AG20443 (cell line): ENCODE measurements around the gene PER3.
A peak's percentile ranks its signal among the peaks of the same experiment; 100 is the strongest.

ENCODE experiments used
- DNase-seq: peaks from one replicate; pipeline ENCODE4 v3.0.0; 2012; ENCODE audit warnings: low spot score, mixed read lengths

The PER3 gene

DNA sequence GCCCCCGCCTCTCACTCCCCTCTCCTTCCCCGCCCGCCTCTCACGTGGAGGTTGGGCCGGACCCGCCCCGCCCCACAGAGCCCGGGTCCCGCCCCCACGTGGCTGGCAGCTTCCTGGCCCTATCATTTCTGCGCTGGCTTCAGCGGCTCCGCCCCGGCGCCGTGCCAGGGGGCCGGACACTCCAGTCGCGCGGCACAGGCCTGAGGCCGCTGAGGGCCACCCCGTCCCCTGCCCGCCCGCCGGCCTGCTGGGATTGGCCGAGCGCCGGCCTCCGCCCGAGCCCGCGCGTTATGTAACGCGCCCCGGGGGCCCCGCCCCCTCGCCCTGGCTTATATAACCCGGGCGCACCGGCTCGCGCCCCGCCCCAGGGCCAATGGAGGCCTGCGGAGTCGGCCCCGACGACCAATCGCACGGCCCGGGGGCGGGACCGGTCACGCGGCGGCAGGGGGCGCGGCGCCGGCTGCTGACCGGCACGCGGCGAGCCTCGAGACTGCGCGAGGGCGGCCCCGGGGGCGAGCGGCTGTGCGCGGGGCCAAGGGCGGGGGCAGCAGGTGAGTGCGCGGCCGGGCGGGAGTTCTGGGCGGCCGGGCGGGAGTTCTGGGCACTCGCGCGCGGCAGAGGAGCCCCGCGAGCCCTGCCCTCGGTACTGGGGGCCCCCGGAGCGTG, at the start of gene PER3:
TSS of gene PER3 (plus strand) at position 466 of the 666 bp plus-strand sequence. CDS start 587 bp downstream, outside the sequence.
- DNase-seq = peak; percentile 99

DNA sequence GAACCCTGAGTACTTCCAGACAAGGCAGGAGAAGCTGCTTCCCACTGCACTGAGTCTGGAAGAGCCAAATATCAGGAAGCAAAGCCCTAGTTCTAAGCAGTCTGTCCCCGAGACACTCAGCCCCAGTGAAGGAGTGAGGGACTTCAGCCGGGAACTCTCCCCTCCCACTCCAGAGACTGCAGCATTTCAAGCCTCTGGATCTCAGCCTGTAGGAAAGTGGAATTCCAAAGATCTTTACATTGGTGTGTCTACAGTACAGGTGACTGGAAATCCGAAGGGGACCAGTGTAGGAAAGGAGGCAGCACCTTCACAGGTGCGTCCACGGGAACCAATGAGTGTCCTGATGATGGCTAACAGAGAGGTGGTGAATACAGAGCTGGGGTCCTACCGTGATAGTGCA, 46.0 kb upstream of the PER3 start:
- DNase-seq = no peak

- no peak for DNase-seq
These were observed 40.7 kb upstream of the PER3 start for GRCh38 chr1:7743346-7743745.

GRCh38 chr1:7744882-7745281, 39.2 kb upstream of the PER3 start:
- DNase-seq = no peak

- DNase-seq = no peak
These were observed 38.3 kb upstream of the PER3 start for GRCh38 chr1:7745783-7746182.

GRCh38 chr1:7747605-7748004, 36.5 kb upstream of the PER3 start:
- DNase-seq = no peak

- no peak for DNase-seq
These were observed 35.0 kb upstream of the PER3 start for GRCh38 chr1:7749126-7749525.

DNA sequence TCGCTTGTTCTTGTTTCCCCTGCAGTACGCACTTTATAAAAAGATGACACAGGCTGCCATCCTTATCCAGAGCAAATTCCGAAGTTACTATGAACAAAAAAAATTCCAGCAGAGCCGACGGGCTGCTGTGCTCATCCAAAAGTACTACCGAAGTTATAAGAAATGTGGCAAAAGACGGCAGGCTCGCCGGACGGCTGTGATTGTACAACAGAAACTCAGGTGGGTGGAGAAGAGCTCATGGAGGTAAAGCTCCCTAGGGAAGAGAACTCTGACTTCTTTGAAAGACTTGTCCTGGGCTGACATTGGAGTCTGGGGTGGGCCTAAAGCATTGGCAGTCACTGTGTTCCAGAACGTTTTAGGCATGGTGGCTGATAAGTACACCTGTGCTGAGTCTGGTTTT, 32.9 kb upstream of the PER3 start:
- no peak for DNase-seq

- DNase-seq = peak; percentile 67
These were observed 31.3 kb upstream of the PER3 start for GRCh38 chr1:7752512-7753417.

GRCh38 chr1:7753641-7754040, 30.4 kb upstream of the PER3 start:
- no peak for DNase-seq

DNA sequence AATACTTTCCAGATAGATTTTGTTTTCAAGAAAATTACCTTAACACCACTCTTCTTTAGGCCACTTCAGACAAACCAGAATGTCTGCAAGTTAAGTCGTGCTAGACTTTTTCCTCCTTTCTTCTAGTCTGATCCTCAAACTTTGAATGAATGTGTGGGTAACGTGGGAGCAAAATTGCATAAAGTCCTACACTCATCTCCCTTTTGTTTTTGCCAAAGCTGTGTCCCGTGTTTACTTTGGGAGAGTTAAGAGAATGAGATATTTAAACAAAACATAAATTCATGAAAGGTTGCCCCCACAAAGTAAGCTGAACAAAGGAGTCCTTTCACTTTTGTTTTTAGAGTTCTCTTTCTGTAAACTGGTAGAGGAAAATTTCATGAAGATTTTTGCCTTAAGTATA, 29.9 kb upstream of the PER3 start:
- DNase-seq = no peak

- no peak for DNase-seq
These were observed 28.6 kb upstream of the PER3 start for GRCh38 chr1:7755448-7755847.

DNA sequence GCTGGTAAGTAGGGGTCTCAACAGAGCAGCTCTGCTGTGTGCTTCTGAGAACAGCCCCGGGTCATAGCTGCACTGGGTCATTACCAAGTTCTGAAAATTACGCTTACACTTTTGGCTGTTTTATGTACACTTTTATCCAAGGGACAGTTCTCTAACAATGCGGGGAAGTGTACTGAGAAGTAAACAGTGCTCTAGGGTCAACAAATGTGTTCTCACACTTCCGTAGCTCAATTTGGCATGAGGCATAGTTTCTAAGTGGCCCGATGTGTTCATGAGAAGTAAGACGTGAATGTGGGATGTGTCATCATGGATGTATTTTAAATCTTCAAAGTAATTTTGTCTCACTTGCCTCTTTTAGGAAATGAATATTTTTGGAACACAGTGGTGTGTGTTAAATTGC, 23.8 kb upstream of the PER3 start:
- no peak for DNase-seq

DNA sequence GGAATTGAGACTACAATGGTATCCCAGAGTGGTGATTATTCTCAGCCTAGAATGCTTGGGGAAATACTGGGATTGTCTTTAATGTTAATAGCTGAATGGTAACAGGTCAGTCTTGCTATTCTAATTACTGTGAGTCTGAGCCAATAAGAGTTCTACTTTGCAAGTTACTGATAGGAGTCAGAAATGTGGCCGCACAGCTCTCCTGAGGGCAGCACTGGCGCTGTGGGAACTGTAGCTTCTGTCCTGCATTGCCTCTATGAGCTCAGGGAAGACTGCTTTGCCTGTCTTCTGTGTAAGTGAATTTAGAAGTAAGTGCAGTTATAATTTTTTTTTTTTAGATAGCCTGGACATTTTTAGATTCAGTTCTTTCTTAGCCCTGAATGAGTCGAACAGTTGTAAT, 23.0 kb upstream of the PER3 start:
- DNase-seq = no peak

DNA sequence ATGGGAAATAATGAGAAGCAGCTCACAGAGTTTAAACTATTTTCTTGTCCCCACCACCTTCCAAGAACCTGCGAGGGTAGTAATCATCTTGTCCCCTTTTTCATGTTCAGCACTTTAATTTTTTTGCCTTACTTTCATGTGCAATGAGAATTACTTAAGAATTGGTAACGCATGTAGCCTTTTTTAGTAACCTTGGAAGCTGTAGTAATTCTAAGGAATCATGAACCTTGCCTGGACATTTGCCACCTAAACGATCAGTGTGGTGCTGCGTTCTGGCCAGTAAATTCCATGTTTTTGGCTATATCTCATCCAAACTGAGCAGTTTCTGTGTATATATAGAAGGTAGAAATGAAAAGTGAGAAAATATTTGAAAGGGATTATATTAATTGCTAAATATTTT, 16.9 kb upstream of the PER3 start:
- DNase-seq = no peak

DNA sequence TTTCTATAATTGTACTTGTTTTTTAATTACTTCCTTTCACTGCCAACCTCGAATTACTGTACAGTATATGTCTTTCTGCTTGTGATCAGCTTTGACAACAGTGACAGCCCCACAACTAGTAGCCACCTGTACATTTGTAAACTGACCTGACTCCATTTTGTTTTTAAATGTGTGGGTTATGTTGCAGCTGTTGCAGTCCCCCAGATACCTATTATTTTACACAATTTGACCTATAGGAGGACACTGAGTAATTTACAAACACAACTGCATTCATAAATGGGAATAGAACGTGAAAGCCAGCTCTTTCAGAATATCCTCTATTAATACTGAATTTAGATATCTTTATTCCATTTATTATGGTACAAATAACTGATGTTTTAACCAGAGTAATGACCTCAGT, 15.5 kb upstream of the PER3 start:
- no peak for DNase-seq

- no peak for DNase-seq
These were observed 14.2 kb upstream of the PER3 start for GRCh38 chr1:7769673-7770412.

DNA sequence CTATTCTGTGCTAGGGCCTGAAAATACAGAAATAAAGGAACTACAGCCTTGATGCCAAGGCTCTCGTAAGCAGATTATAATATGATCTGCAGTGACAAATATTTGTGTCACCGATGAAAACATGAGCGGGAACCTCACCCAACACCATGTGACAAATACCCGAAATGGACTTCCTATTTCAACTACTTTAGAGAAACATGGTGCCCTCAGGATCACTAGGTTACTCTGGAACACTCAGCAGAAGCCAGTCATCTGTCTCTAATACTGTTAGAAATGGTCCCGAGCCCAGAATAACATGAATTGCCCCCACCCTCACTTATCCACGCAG, 13.5 kb upstream of the PER3 start:
- DNase-seq = no peak

- peak; percentile 99 for DNase-seq
These were observed 12.9 kb upstream of the PER3 start, which contains the start of gene VAMP3 for GRCh38 chr1:7770997-7771822. Gene VAMP3, plus strand, starts transcription at chr1:7771296. Its CDS starts 88 bp downstream, at chr1:7771384.

- no peak for DNase-seq
These were observed 12.2 kb upstream of the PER3 start for GRCh38 chr1:7771823-7772299.

GRCh38 chr1:7777591-7777990, 6.5 kb upstream of the PER3 start:
- DNase-seq = no peak

DNA sequence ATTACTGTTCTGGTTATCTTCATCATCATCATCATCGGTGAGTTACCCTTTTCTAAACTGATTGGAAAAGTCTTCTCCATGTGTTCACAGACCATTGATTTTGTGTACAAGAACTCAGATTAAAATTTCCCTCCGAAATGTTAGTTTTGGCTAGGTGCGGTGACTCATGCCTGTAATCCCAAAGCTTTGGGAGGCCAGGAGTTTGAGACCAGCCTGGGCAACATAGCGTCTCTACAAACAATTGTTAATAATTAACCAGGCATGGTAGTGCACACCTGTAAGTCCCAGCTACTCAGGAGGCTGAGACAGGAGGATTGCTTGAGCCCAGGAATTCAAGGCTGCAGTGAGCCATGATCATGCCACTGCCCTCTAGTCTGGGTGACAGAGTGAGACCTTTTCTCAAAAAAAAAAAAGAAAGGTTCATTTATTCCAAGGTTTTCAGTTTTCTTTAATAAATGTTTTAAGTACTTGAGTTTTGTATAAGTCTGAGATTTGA, 5.9 kb upstream of the PER3 start:
- DNase-seq = no peak
